ENCODE results near the gene PIP4K2C. TPM values are rescaled to one million over a fixed set of nuclear protein-coding genes. Genes with fewer than 3 reads are reported as not detected.

The PIP4K2C gene
- polyA plus RNA-seq, 1 experiment: 33.1 TPM

- Histone ChIP-seq H3K9me3 (ENCODE audit: control insufficient read depth, insufficient read depth, low read length) (no peaks in the 10 kb centered on the region; the same call in 1 of the 2 replicates), H3K4me3 (ENCODE audit: low read depth, low read length) (no peak overlapping the region), H3K27ac (ENCODE audit: low read depth, low read length) (no peak overlapping the region), H3K27me3 (ENCODE audit: control insufficient read depth, insufficient read depth, low read length) (peaks cover 37% of the 10 kb centered on the region)
- POLR2A ChIA-PET: interaction anchor here (1.2 to 1.9 kb wide), 2 partner anchors 9 kb away, joined by 3 to 8 read pairs; partner anchors contain the start of gene ARHGEF25
- DNase-seq (ENCODE audit: low read depth, low spot score): no peak
- TF ChIP-seq CTCF (IDR thresholded peaks at IDR 0.05; ENCODE audit: low read depth, low read length): no peak
- CTCF ChIA-PET: interaction anchor here (0.6 to 7.6 kb wide), 7 partner anchors 9 to 162 kb away, joined by 3 to 112 read pairs (median 4); partner anchors contain the start of genes ARHGEF25, B4GALNT1 and PIP4K2C
These were observed 29.4 kb downstream of the PIP4K2C start for GRCh38 chr12:57620245-57620935.

- ChIA-PET CTCF (interaction anchor here (0.6 to 7.6 kb wide), 6 partner anchors 10 to 162 kb away, joined by 3 to 112 read pairs (median 5); partner anchors contain the start of genes ARHGEF25, B4GALNT1 and PIP4K2C), POLR2A (interaction anchor here (1.2 to 1.9 kb wide), 2 partner anchors 9 to 10 kb away, joined by 3 to 8 read pairs; partner anchors contain the start of gene ARHGEF25)
- Histone ChIP-seq H3K4me3 (ENCODE audit: low read depth, low read length) (peak overlapping the region; percentile 51; the same call in 1 of the 2 replicates), H3K9me3 (ENCODE audit: control insufficient read depth, insufficient read depth, low read length) (no peaks in the 10 kb centered on the region; the same call in 1 of the 2 replicates), H3K27ac (ENCODE audit: low read depth, low read length) (no peak overlapping the region), H3K27me3 (ENCODE audit: control insufficient read depth, insufficient read depth, low read length) (peaks cover 40% of the 10 kb centered on the region)
- no peak for TF ChIP-seq CTCF (IDR thresholded peaks at IDR 0.05; ENCODE audit: low read depth, low read length)
- no peak for DNase-seq (ENCODE audit: low read depth, low spot score)
These were observed 30.0 kb downstream of the PIP4K2C start for GRCh38 chr12:57620936-57621496.

GRCh38 chr12:57621497-57622292, 30.7 kb downstream of the PIP4K2C start:
- DNase-seq (ENCODE audit: low read depth, low spot score): no peak
- CTCF ChIA-PET: interaction anchor here (0.6 to 7.6 kb wide), 13 partner anchors 8 to 163 kb away, joined by 3 to 112 read pairs (median 5); partner anchors contain the start of genes ARHGEF25, B4GALNT1 and PIP4K2C
- POLR2A ChIA-PET: interaction anchor here (1.9 kb wide), 1 partner anchor 10 kb away, joined by 8 read pairs; the partner anchor contains the start of gene ARHGEF25
- no peaks in the 10 kb centered on the region; the same call in 1 of the 2 replicates for H3K9me3 ChIP-seq (ENCODE audit: control insufficient read depth, insufficient read depth, low read length)
- H3K4me3 ChIP-seq (ENCODE audit: low read depth, low read length): peak overlapping the region; percentile 51
- peaks cover 47% of the 10 kb centered on the region for H3K27me3 ChIP-seq (ENCODE audit: control insufficient read depth, insufficient read depth, low read length)
- TF ChIP-seq CTCF (IDR thresholded peaks at IDR 0.05; ENCODE audit: low read depth, low read length): peak; percentile 92
- no peak overlapping the region for H3K27ac ChIP-seq (ENCODE audit: low read depth, low read length)

GRCh38 chr12:57622293-57623245, 31.6 kb downstream of the PIP4K2C start:
- Histone ChIP-seq H3K9me3 (ENCODE audit: control insufficient read depth, insufficient read depth, low read length) (peaks cover 3% of the 10 kb centered on the region; the same call in 1 of the 2 replicates), H3K27ac (ENCODE audit: low read depth, low read length) (no peak overlapping the region), H3K27me3 (ENCODE audit: control insufficient read depth, insufficient read depth, low read length) (peaks cover 56% of the 10 kb centered on the region), H3K4me3 (ENCODE audit: low read depth, low read length) (no peak overlapping the region)
- TF ChIP-seq CTCF (IDR thresholded peaks at IDR 0.05; ENCODE audit: low read depth, low read length): no peak
- POLR2A ChIA-PET: no interaction called here
- DNase-seq (ENCODE audit: low read depth, low spot score): no peak
- CTCF ChIA-PET: interaction anchor here (0.6 to 7.6 kb wide), 10 partner anchors 9 to 164 kb away, joined by 3 to 112 read pairs (median 5); partner anchors contain the start of gene B4GALNT1

All from AG04450 (cell line).